HUES48 (cell line): Measurements from ENCODE around the gene JUN.

ENCODE experiments used
- H3K27ac ChIP-seq: one replicate; pipeline ENCODE4 v1.7.0; 2013; ENCODE audit warnings: low read depth, low read length, inconsistent platforms
- H3K27me3 ChIP-seq: 2 replicates; pipeline ENCODE4 v1.6.1; 2013; ENCODE audit warnings: mild to moderate bottlenecking, low read length; ENCODE audit not compliant: control insufficient read depth, insufficient read depth
- H3K36me3 ChIP-seq: 2 replicates; pipeline ENCODE4 v1.6.1; 2013; ENCODE audit warnings: low read length; ENCODE audit not compliant: control insufficient read depth, insufficient read depth
- H3K4me1 ChIP-seq: 2 replicates; pipeline ENCODE4 v1.6.1; 2013; ENCODE audit warnings: mild to moderate bottlenecking, low read length; ENCODE audit not compliant: control insufficient read depth, insufficient read depth
- H3K4me3 ChIP-seq: 2 replicates; pipeline ENCODE4 v1.5.1; 2013; ENCODE audit warnings: mild to moderate bottlenecking, low read depth, low read length
- H3K9ac ChIP-seq: 2 replicates; pipeline ENCODE4 v1.6.1; 2013; ENCODE audit warnings: mild to moderate bottlenecking, low read depth, low read length, moderate library complexity
- H3K9me3 ChIP-seq: 2 replicates; pipeline ENCODE4 v1.6.1; 2013; ENCODE audit warnings: low read length; ENCODE audit not compliant: control insufficient read depth, insufficient read depth

The JUN gene

DNA sequence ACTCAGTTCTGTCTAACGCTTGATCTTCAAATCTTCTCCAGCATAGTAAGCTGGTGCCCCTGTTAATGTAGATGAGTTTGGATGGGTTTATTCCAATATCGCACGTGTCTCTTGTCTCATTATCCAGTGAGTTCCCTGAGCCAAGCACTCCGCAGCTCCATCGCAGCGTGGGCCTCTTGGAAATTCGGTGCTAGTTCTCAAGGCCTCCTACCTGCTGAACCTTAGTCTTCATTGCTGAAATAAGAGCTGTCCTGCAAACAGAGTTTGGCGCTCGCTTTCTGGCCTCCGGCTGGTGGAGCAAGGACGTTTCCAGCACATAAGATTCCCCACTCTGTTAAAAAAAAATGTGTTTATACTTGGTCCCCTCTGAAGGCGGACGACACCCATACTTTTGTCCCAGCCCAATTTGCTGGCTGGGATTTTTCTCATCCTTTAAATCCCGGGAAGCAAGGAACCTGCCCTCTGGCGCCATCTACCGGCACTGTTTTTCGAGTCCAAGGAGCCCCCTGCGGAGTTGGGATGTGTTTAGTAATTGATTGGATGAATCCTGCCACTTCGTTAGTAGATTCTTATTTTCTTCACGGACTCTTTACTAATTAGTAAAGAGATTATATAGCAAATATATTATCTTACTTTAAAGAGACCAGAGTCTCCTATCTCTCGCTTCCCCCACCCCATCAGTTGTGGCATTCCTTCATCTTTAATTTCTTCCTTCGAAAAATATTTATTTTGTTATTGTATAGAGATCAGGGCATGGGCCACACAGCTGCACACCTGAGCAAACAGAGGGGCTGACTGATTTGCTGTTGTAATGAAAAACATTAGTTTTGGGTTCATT lies 14.7 kb downstream of the JUN start:
- Histone ChIP-seq H3K27me3 (no peaks in the 10 kb centered on the region), H3K4me1 (peaks cover 7% of the 10 kb centered on the region; the same call in 1 of the 2 replicates), H3K9me3 (no peaks in the 10 kb centered on the region), H3K9ac (no peak overlapping the region), H3K27ac (no peak overlapping the region), H3K36me3 (no peaks in the 10 kb centered on the region), H3K4me3 (no peak overlapping the region)

DNA sequence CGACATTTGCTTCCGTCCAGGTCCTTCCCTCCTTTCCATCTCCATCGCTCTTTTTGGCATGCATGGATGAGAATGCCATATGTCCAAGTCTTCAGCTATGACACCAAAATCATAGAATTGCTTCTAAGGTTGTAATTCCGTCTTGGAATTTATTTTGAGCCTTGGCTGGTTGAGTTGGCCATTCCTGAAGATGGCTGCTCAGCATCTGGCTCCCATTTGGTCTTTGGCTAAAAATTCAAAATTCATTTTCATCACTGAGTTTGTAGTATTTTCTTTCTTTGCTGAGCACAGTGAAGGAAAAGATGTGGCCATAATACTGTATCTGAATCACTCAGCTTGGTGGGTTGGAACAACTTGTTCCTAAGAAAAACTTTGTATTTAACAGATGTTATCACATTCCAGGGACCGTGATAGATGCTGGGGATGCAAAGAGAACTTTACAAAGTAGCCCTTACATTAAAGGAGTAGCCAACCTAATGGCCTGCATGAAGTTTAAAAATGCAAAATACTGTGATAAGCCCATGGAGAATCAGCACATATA lies 15.6 kb downstream of the JUN start:
- Histone ChIP-seq H3K4me3 (no peak overlapping the region), H3K9me3 (no peaks in the 10 kb centered on the region), H3K27me3 (no peaks in the 10 kb centered on the region), H3K4me1 (peaks cover 11% of the 10 kb centered on the region), H3K9ac (no peak overlapping the region), H3K36me3 (no peaks in the 10 kb centered on the region), H3K27ac (no peak overlapping the region)

DNA sequence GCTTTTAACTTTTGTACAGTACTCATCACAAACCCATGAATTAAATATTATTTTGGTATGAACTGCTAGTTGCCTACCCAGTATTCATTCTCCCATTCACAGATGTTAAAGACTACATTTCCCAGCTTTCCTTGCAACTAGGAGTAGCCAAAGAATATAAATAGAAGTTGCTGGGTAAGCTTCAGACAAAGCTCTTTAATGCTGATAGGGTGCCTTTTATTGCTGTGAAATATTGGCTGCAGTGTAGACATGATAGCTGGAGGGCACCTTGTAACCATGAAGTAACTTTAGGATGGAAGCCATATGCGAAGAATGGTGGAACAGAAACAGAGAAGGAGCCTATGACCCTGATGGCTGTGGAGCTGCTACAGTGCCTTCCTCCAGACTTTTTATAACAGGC lies 16.7 kb downstream of the JUN start:
- no peak overlapping the region for H3K9ac ChIP-seq
- no peaks in the 10 kb centered on the region for H3K9me3 ChIP-seq
- H3K4me3 ChIP-seq = no peak overlapping the region
- no peaks in the 10 kb centered on the region for H3K27me3 ChIP-seq
- H3K27ac ChIP-seq = no peak overlapping the region
- H3K4me1 ChIP-seq = peaks cover 13% of the 10 kb centered on the region
- no peaks in the 10 kb centered on the region for H3K36me3 ChIP-seq

DNA sequence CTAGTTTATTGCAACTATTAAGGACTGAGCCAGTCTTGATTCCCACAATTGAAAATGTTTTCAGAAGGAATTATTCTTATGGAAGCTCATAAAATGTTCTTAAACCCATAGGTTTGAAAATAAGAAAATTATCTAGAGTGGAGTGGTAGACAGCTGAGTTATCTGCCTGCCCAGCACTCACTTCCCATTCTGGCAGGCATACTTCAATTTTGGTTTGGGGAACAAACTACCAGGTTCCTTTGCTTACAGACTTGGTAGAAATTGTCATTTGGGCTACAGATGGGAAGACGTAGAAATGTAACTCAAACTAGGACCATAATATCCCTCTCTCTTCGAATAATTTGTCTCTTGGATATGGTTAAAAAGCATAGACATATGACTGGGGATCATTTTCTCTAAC lies 18.4 kb downstream of the JUN start:
- H3K36me3 ChIP-seq = no peaks in the 10 kb centered on the region
- H3K9me3 ChIP-seq = no peaks in the 10 kb centered on the region
- H3K4me1 ChIP-seq = peaks cover 13% of the 10 kb centered on the region
- H3K27ac ChIP-seq = no peak overlapping the region
- H3K9ac ChIP-seq = no peak overlapping the region
- H3K27me3 ChIP-seq = no peaks in the 10 kb centered on the region
- no peak overlapping the region for H3K4me3 ChIP-seq

DNA sequence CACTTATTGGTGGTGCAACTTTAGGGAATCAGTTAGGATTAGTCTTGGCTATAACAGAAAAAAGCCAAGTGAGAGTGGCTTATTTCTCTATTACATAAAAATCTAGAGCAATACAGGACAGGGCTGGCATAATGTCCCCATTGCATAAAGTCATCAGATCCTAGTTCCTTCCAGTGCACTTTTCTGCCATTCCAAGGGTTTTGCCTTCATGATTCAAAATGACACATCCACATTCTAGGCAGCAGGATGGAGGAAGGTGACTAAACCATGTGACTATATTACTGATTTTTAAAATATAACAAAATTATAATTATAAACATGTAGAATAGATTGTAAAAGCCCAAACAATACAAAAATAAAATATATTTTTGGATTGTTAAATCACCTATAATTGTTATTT lies 18.8 kb downstream of the JUN start:
- Histone ChIP-seq H3K27ac (no peak overlapping the region), H3K4me3 (no peak overlapping the region), H3K27me3 (no peaks in the 10 kb centered on the region), H3K36me3 (no peaks in the 10 kb centered on the region), H3K9me3 (no peaks in the 10 kb centered on the region), H3K9ac (no peak overlapping the region), H3K4me1 (peaks cover 13% of the 10 kb centered on the region)

DNA sequence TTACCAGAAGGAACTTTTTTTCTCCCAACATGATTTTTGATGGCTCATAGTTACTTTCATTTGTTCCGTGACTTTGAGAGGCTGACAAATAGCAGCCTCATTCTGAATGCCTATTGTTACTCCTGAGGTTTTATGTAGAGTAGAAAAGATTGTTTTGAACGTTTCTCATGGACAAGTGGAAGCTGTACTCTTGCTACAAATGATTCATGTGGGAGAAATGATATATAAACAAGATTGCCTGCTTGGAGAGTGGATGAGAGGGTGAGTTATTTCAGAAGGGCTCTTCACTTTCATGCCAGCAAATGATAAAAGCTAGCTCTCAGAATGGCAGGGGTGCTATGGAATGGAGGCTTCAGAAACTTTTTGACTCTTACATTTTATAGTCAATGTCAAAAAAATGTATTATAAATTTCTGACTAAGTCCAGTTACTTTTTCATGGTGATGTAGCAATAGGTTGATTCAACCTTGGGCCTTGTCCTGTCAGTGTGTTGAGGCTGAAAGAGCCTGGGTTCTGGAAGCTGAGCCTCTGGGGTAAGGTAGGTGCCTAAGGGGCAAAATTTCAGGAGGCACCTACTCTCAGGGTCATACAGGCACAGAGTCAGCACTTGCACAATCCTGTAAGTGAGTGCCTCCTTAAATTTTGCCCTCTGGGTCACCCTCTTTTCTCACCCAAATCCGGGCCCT lies 19.4 kb downstream of the JUN start:
- Histone ChIP-seq H3K9me3 (no peaks in the 10 kb centered on the region), H3K9ac (no peak overlapping the region), H3K27ac (no peak overlapping the region), H3K4me1 (peaks cover 13% of the 10 kb centered on the region), H3K27me3 (no peaks in the 10 kb centered on the region), H3K36me3 (no peaks in the 10 kb centered on the region), H3K4me3 (no peak overlapping the region)

DNA sequence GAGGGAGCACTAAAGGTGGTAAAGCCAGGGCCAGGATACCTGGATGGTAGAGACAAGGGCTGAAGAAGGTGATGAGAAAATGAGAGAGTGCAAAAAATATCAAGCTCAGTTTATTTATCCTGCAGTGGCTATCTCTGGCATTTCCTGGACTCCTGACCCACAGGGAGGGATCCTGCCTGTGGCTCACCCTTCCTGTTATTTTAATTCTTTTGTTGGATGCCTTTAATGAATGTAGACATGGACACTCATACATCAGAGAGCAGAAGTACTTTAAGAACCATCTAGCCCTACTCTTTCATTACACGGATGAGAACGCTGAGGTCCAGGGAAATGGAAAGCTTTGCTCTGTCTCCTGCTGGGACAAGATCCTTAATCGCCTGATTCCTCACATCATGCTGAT lies 20.6 kb downstream of the JUN start:
- Histone ChIP-seq H3K4me3 (no peak overlapping the region), H3K9me3 (no peaks in the 10 kb centered on the region), H3K9ac (no peak overlapping the region), H3K36me3 (no peaks in the 10 kb centered on the region), H3K27ac (no peak overlapping the region), H3K27me3 (no peaks in the 10 kb centered on the region), H3K4me1 (peaks cover 6% of the 10 kb centered on the region; the same call in 1 of the 2 replicates)

DNA sequence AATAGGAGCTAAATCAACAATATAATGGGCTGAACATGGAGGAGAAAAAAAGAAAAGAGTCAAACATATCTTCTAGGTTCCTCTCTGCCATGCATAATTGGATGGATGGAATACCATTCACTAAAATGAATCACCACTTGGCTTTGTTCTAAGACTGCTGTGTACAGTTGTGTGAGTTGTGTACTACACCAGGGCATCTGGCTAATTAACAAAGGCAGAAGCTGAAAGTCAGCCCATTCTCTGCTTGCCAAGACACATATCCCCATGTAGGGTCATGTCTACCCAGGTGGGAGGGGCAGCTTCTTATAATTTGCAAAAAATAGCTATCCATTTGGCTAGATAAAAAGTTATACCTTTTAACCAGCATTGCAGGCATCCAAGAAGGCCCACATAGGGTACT lies 21.0 kb downstream of the JUN start:
- H3K9me3 ChIP-seq = no peaks in the 10 kb centered on the region
- H3K4me1 ChIP-seq = peaks cover 6% of the 10 kb centered on the region; the same call in 1 of the 2 replicates
- H3K4me3 ChIP-seq = no peak overlapping the region
- no peaks in the 10 kb centered on the region for H3K36me3 ChIP-seq
- no peaks in the 10 kb centered on the region for H3K27me3 ChIP-seq
- H3K27ac ChIP-seq = no peak overlapping the region
- H3K9ac ChIP-seq = no peak overlapping the region

DNA sequence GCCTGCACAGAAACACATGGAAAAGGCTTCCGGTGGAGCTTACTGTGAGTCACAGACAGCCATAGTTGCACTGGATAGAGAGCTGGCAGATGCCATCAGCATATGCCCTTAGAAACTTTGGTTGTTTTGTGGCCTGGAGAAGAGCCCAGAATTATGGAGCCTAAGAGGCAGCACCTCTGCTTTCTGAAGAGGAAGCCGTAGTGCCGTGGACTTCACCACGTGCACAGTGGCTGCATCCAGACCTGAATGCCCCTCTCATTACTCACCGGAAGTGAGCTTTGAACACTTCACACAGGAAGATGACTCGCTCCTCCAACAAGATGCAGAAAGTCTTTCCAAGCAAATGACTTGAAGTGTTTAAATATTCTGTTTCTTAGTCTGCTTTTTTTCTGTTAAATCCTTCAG lies 28.4 kb downstream of the JUN start:
- Histone ChIP-seq H3K27me3 (no peaks in the 10 kb centered on the region), H3K4me3 (no peak overlapping the region), H3K4me1 (no peaks in the 10 kb centered on the region), H3K9ac (no peak overlapping the region), H3K9me3 (no peaks in the 10 kb centered on the region), H3K36me3 (no peaks in the 10 kb centered on the region), H3K27ac (peak overlapping the region; percentile 29)

DNA sequence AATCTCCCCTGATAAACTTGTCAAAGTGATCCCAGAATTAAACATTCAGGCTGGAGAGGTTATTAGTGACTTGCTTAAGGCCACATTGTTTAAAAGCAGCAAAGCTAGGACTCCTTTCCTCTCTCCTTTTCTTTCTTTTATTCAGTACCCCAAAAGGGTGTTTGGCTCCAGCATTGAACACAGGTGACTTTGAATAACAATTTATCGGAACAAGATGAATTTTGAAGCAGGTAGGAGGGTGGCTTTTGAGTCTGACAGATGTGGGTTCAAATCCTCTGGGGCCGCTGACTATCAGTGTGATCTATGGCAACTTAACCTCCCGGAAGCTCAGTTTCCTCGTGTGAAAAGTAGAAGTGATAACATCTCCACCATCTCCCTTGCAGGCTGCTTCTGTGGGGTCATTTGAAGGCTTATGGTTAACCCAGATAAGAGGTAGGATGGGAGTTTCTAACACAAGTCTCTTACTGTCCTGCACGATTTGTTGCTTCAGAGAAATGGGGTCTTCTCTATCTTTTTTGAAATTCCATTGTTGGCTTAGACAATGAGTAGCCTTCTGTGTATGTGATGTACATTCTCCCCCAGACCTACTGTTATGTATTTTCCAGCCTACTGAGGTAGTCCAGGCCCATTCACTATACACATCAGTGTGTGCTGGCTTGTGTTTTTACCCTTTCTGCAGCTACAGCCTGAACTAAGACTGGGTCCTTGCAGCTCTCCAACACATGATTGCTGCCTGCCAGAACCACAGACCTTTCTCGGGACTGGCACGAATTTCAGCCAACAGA lies 29.0 kb downstream of the JUN start:
- H3K9ac ChIP-seq = no peak overlapping the region
- no peak overlapping the region for H3K4me3 ChIP-seq
- no peaks in the 10 kb centered on the region for H3K4me1 ChIP-seq
- H3K9me3 ChIP-seq = no peaks in the 10 kb centered on the region
- no peaks in the 10 kb centered on the region for H3K27me3 ChIP-seq
- peak overlapping the region; percentile 29 for H3K27ac ChIP-seq
- H3K36me3 ChIP-seq = no peaks in the 10 kb centered on the region
